Measurements from ENCODE around the gene ZNF536.

DNA sequence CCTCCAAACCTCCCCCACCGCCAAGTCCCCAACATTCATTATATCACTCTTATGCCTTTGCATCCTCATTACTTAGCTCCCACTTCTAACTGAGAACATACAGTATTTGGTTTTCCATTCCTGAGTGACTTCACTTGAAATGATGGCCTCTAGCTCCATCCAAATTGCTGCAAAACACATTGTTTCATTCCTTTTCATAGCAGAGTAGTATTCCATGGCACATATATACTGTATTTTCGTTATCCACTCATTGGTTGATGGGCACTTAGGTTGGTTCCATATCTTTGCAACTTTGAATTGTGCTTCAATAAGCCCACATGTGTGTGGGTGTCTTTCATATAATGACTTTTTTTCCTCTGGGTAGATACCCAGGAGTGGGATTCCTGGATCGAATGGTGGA is 233.1 kb downstream of the ZNF536 start:
- TF ChIP-seq EZH2phosphoT487 (IDR thresholded peaks at IDR 0.05; ENCODE audit: low read length): no peak
- TF ChIP-seq CTCF (IDR thresholded peaks at IDR 0.05; ENCODE audit: low read length): no peak
